Activated naive CD4-positive, alpha-beta T cell treated with anti-CD3 and anti-CD28 coated beads for 36 hours (primary cell): Measurements from ENCODE around the gene ADAM19. TPM values are rescaled to one million over a fixed set of nuclear protein-coding genes. Genes with fewer than 3 reads are reported as not detected.
"Not testable (repeated sequence)": the region's sequence is repeated elsewhere in the genome, so short reads cannot be mapped to it uniquely, and the experiment has no call there.

Source experiments
- CTCF ChIA-PET: fragments of 350-600 bp; sonication (Branson Sonifier 250); formaldehyde crosslinking; loops from one replicate; lab custom pipeline; 2021; ENCODE audit warnings: antibody characterized with exemption; lab: Charles Lee
- DNase-seq: peaks from one replicate; pipeline ENCODE4 v3.0.0-alpha.2; 2020
- H3K27ac Mint-ChIP-seq: one replicate; pipeline ENCODE4 v1.8.0; 2021; ENCODE audit warnings: mild to moderate bottlenecking, mixed read lengths
- H3K27me3 Mint-ChIP-seq: one replicate; pipeline ENCODE4 v1.8.0; 2021; ENCODE audit warnings: low read depth, mixed read lengths
- H3K36me3 Mint-ChIP-seq: one replicate; pipeline ENCODE4 v1.8.0; 2021; ENCODE audit warnings: low read depth, mixed read lengths
- H3K4me1 Mint-ChIP-seq: one replicate; pipeline ENCODE4 v1.8.0; 2021; ENCODE audit warnings: low read depth, mixed read lengths
- H3K4me3 Mint-ChIP-seq: one replicate; pipeline ENCODE4 v1.8.0; 2021; ENCODE audit warnings: mild to moderate bottlenecking, moderate library complexity, mixed read lengths
- H3K9me3 Mint-ChIP-seq: one replicate; pipeline ENCODE4 v1.8.0; 2021; ENCODE audit warnings: mixed read lengths
- intact Hi-C: fragments of 100-400 bp; cut with micrococcal nuclease; formaldehyde crosslinking; loops from one replicate; pipeline ENCODE4 v1.15.1; 2023
- total RNA-seq, 2 experiments: library from RNA; stranded (reverse); gene quantifications; one replicate each; pipeline ENCODE4 v1.2.3, GENCODE V29; 2021

The ADAM19 gene
- total RNA-seq, 2 experiments from 2014 or later = 37.3 to 39.3 TPM

DNA sequence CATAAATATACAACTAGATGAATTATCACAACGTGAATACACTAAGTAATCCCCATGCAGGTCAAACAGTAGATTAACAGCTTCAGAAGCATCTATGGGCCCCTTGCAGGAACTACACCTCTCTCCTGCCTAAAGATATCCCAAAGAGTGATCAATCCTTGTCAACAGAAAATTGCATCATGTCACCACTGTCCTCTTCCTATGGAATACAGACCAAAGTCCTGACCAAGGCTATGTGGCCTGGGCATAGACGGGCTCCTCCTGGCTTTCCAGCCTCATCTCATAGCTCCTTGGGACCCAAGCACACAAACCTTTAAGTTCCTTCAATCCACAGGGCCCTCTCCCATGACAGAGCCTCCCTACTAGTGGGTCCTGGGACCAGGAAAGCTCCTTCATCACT, 90.2 kb downstream of the ADAM19 start:
- DNase-seq = no peak
- H3K4me3 Mint-ChIP-seq = no peak overlapping the region
- peaks cover 3% of the 10 kb centered on the region for H3K4me1 Mint-ChIP-seq
- H3K27ac Mint-ChIP-seq = no peak overlapping the region
- CTCF ChIA-PET = interaction anchor here (0.7 to 2.0 kb wide), 4 partner anchors 9 to 258 kb away, joined by 3 to 9 read pairs (median 4); partner anchors contain the start of gene LSM11
- H3K9me3 Mint-ChIP-seq = peaks cover 2% of the 10 kb centered on the region
- H3K36me3 Mint-ChIP-seq = peaks cover 13% of the 10 kb centered on the region
- peaks cover 3% of the 10 kb centered on the region for H3K27me3 Mint-ChIP-seq
- intact Hi-C loops = no loop called here

DNA sequence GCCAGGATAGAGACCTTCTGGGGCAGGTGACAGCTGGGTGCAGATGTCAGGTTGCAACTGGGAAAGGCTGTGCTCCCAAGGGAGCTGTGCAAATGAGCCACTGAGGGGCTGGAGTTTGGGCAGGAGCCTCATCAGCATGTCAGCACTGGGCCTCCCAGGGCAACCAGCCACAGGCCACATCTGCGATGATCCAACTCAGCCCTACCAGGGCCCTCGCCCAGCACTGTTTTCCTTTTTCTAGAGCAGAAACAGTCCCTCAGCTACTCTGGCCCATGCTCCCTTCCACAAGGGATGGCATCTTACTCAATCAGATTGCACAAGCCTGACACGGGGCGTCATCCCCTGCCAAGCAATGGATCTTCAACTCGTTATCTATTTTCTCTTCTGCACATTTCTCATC, 90.8 kb downstream of the ADAM19 start:
- H3K4me1 Mint-ChIP-seq = peaks cover 3% of the 10 kb centered on the region
- CTCF ChIA-PET = interaction anchor here (1.0 to 2.0 kb wide), 3 partner anchors 9 to 13 kb away, joined by 3 to 9 read pairs (median 4); no protein-coding TSS in a partner anchor
- intact Hi-C loops = no loop called here
- no peak overlapping the region for H3K27ac Mint-ChIP-seq
- no peak for DNase-seq
- H3K9me3 Mint-ChIP-seq = peaks cover 2% of the 10 kb centered on the region
- peaks cover 3% of the 10 kb centered on the region for H3K27me3 Mint-ChIP-seq
- H3K4me3 Mint-ChIP-seq = no peak overlapping the region
- H3K36me3 Mint-ChIP-seq = peaks cover 15% of the 10 kb centered on the region

DNA sequence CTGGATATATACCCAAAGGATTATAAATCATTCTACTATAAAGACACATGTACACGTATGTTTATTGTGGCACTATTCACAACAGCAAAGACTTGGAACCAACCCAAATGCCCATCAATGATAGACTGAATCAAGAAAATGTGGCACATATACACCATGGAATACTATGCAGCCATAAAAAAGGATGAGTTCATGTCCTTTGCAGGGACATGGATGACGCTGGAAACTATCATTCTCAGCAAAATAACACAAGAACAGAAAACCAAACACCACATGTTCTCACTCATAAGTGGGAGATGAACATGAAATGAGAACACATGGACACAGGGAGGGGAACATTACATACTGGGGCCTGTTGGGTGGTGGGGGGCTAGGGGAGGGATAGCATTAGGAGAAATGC, 92.9 kb downstream of the ADAM19 start:
- H3K4me1 Mint-ChIP-seq, H3K27ac Mint-ChIP-seq, H3K9me3 Mint-ChIP-seq, H3K36me3 Mint-ChIP-seq, H3K27me3 Mint-ChIP-seq, H3K4me3 Mint-ChIP-seq, intact Hi-C loops, DNase-seq, CTCF ChIA-PET: not testable (repeated sequence)

DNA sequence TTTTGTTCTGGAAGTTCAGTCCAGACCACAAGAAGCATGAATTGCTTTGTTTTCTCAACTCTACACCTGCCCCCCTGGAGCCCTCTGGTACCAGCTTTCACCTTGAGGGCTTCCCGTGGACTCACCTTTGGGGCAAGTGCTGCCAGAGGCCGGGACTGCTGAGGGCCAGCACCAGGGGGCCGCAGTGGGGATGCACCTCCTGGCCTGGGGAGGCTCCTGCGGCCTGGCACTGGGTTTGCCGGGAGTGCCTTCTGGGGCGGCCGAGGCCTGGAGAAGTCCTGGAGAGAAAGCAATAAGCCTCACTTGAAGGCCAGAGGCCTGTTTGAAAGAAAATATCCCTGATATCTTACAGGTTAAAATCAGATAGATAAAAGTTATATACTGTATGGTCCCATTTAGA, 93.9 kb downstream of the ADAM19 start:
- no peak for DNase-seq
- Mint-ChIP-seq H3K4me3 (no peak overlapping the region), H3K4me1 (no peaks in the 10 kb centered on the region), H3K27me3 (peaks cover 3% of the 10 kb centered on the region), H3K27ac (no peak overlapping the region), H3K36me3 (peaks cover 6% of the 10 kb centered on the region), H3K9me3 (peaks cover 2% of the 10 kb centered on the region)
- intact Hi-C loops = no loop called here
- CTCF ChIA-PET = interaction anchor here (1.1 to 2.6 kb wide), 4 partner anchors 10 to 139 kb away, joined by 3 to 13 read pairs (median 4); no protein-coding TSS in a partner anchor

DNA sequence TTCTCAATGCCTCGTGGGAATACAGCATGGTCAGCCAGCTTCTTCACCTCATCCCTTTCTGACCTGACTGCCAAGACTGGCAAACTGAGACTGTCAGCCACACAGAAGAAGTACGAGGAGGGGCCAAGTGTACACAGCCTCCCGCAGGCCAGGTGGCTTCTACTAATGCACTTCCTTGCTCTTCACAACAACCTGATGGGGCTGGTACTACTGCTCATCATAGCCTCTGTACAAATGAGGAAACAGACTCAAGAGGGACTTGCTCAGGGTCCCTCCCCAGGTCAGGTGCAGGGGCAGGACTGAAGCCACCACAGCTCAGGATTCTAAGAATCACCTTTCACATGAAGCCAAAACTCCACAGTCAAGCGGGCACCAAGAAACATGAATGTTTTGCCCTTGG, 94.3 kb downstream of the ADAM19 start:
- CTCF ChIA-PET = interaction anchor here (1.1 to 2.6 kb wide), 4 partner anchors 10 to 139 kb away, joined by 3 to 13 read pairs (median 4); no protein-coding TSS in a partner anchor
- H3K36me3 Mint-ChIP-seq = peaks cover 6% of the 10 kb centered on the region
- DNase-seq = no peak
- H3K27ac Mint-ChIP-seq = no peak overlapping the region
- no peak overlapping the region for H3K4me3 Mint-ChIP-seq
- H3K9me3 Mint-ChIP-seq = peaks cover 2% of the 10 kb centered on the region
- H3K4me1 Mint-ChIP-seq = no peaks in the 10 kb centered on the region
- intact Hi-C loops = no loop called here
- H3K27me3 Mint-ChIP-seq = peaks cover 3% of the 10 kb centered on the region

DNA sequence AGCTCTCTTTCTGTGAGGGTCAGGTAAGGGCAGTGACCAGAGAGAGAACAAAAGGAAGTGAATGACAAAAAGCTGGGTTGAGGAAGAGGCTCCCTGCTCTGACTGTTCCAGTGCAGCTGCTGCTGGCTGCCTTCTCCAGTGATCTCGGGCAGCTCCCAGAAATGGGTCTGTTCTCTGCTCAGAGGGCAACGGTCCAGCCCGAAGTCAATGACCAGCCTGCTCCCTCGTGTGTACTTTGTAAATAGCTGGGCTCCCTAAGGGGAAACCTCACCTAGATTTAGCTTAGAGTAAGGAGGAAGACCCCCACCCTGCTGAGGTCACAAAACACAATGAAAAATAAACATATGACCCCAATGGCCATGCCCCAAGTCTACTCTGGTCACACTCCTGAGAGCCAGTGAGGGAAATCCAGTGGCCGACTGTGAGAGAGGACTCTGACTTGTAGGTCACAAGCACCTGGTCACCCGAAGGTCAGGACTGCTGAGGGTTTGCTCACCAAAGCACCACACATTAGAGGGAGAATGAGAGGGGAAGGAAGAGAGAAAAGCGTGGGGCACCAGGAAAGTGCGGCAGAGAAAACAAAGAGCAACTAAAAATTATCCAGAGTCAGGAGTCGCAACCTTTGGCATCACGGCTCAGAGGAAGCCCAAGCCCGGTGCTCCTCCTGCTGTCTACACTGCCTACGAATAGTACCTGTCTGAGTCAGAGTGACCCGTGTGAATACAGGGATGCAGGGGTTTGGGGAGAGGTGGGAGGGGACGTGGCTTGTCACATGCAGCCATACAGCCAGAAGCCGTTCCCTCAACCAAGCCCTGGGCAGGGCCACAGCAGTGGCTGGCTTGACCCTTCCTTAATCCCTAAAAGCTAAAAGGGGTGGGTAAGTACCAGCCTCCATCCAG, 95.7 kb downstream of the ADAM19 start:
- Mint-ChIP-seq H3K27ac (no peak overlapping the region), H3K4me1 (no peaks in the 10 kb centered on the region), H3K4me3 (no peak overlapping the region), H3K9me3 (peaks cover 2% of the 10 kb centered on the region), H3K36me3 (peaks cover 6% of the 10 kb centered on the region), H3K27me3 (no peaks in the 10 kb centered on the region)
- DNase-seq = no peak
- intact Hi-C loops = no loop called here
- CTCF ChIA-PET = interaction anchor here (0.9 to 2.6 kb wide), 7 partner anchors 8 to 239 kb away, joined by 3 to 13 read pairs (median 3); no protein-coding TSS in a partner anchor

DNA sequence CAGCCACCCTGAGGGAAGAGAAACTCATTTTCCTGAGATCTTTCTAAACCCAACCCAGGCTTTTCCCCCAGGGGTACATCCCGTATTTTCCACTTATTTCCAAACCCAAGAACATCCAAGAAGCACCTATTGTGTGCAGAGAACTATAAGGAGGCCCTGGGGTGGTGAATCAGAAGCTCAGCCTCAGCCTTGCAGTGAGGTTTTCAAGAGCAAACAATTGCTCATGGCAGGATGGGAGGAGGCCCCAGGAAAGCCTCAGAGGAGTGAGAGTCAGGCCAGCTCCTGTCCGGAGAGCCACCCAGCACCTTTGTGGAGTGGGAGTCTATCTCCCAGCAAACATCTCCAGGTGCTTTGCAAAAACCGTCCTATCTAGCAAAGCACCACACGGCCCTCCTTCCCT, 96.4 kb downstream of the ADAM19 start:
- CTCF ChIA-PET = interaction anchor here (1.0 to 2.6 kb wide), 4 partner anchors 8 to 151 kb away, joined by 3 to 13 read pairs (median 10); no protein-coding TSS in a partner anchor
- Mint-ChIP-seq H3K27me3 (no peaks in the 10 kb centered on the region), H3K36me3 (peaks cover 6% of the 10 kb centered on the region), H3K4me1 (no peaks in the 10 kb centered on the region), H3K9me3 (peaks cover 2% of the 10 kb centered on the region), H3K27ac (no peak overlapping the region), H3K4me3 (no peak overlapping the region)
- intact Hi-C loops = no loop called here
- DNase-seq = no peak

DNA sequence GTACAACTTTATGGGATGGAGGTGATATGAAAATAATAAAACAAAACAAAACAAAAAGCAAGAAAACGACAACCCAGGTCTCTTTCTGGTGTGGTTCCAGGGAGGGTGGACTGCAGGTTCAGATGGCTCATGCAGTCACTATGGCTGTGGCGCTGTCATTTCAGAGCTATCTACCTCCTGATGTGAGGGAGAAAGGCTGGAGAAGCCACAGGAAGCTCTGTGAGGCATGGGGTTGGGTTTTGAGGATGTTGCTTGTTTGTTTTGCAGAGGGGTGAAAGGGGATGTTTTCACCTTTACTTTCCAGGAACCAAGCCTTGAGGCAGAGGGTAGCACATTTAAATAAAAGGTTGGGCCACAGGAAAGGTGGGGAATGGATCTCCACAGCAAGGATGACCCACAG, 96.8 kb downstream of the ADAM19 start:
- Mint-ChIP-seq H3K27me3 (no peaks in the 10 kb centered on the region), H3K36me3 (peaks cover 6% of the 10 kb centered on the region), H3K4me1 (no peaks in the 10 kb centered on the region), H3K4me3 (no peak overlapping the region), H3K27ac (no peak overlapping the region), H3K9me3 (peaks cover 2% of the 10 kb centered on the region)
- CTCF ChIA-PET = interaction anchor here (1.0 to 2.1 kb wide), 3 partner anchors 11 to 151 kb away, joined by 3 to 11 read pairs (median 8); no protein-coding TSS in a partner anchor
- DNase-seq = no peak
- intact Hi-C loops = no loop called here

DNA sequence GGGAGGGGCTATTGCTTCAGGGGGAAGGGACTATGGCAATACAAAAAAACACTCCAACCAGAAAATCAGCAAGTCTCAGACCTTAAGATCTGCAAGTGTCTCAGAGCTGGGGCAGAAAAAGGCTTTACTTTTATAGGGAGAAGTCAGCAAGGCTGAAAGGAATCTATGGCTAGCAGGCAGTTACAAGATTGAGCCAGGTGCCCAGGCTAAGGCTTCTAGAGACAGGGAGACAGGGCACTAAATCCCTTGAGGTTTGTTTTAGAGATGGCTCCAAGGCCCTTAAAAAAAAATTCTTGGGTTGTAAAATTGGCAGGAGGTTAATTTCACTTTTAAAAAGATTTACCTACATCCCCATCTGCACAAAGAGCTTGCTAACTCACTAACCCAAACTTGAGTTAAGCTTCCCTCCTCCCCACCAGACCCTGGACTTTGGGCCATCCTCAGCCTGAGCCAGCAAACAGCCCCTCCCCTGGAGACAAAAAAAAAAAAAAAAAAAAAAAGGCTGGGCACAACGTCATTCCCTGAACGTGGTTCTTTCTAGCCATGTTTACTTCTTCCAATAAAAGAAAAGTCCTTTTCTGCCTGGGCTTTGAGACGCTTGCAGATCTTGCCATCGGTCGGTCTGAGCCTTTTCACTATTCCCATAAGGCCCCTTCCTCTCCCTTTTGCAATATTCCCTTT, 97.6 kb downstream of the ADAM19 start:
- CTCF ChIA-PET = interaction anchor here (1.0 to 2.1 kb wide), 8 partner anchors 18 to 346 kb away, joined by 3 to 11 read pairs (median 5); partner anchors contain the start of gene NIPAL4
- Mint-ChIP-seq H3K27ac (no peak overlapping the region), H3K9me3 (peaks cover 2% of the 10 kb centered on the region), H3K4me1 (no peaks in the 10 kb centered on the region), H3K36me3 (peaks cover 12% of the 10 kb centered on the region), H3K4me3 (no peak overlapping the region), H3K27me3 (no peaks in the 10 kb centered on the region)
- DNase-seq = no peak
- intact Hi-C loops = loop anchor here (1.0 kb wide), 4 partner anchors 46 to 265 kb away; partner anchors contain the start of gene LSM11

DNA sequence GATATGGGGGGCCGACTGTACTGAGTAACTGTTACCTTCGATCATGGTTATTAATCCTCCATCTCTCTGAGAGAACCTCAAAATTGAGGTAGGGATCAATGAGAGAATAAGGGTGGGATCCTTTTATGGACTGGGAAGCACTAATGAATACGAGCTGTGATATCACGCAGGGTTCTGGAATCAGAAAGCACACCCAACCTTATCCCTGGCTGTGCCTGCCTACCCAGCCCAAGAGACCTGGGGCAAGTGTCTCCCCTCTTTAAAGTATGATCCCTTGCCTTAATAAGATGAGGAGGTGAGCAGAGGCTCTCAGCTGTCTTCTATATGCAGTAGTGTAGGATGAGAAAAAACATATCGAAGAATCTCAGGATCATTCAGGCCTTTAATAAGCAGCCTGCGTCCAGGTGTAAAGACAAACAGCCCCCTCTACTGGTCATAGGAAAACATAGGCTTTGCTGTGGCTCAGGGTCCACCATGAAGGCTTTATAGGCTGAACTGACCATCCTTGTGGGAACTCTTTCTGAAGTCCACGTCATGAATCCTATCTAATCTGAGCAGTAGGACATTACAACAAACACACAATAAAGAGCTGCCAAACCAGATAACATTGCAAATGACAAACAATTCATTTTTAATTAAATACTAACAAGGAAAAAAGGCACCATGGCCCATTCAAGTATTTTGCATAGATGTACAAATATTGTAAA, 98.7 kb downstream of the ADAM19 start:
- H3K9me3 Mint-ChIP-seq = no peaks in the 10 kb centered on the region
- CTCF ChIA-PET = interaction anchor here (0.5 to 2.9 kb wide), 26 partner anchors 8 to 345 kb away, joined by 3 to 19 read pairs (median 4); partner anchors contain the start of gene NIPAL4
- intact Hi-C loops = loop anchor here (1.0 kb wide), 4 partner anchors 45 to 266 kb away; partner anchors contain the start of gene LSM11
- H3K4me1 Mint-ChIP-seq = no peaks in the 10 kb centered on the region
- no peak overlapping the region for H3K27ac Mint-ChIP-seq
- no peaks in the 10 kb centered on the region for H3K27me3 Mint-ChIP-seq
- H3K36me3 Mint-ChIP-seq = peaks cover 16% of the 10 kb centered on the region
- H3K4me3 Mint-ChIP-seq = no peak overlapping the region
- peak; percentile 59 for DNase-seq

DNA sequence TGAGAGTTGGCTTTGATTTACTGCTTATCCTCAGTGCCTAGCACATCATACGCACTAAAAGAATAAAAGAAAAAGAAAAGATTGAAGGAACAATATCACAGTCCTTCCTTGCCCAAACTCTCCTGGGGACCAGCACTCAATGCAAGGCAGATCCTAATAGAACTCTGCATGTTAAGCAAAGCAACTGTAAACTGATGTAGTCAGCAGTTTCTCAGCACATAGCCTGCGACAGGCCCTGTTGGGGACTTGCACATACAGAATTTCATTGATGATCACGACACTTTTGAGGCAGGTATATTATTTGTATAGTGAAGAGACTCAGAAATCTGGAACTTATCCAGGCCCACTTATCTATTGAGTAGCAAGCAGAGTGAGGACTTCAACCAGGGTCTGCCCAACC, 100.1 kb downstream of the ADAM19 start:
- CTCF ChIA-PET = interaction anchor here (1.0 to 2.9 kb wide), 6 partner anchors 9 to 148 kb away, joined by 3 to 19 read pairs (median 4); no protein-coding TSS in a partner anchor
- H3K27me3 Mint-ChIP-seq = no peaks in the 10 kb centered on the region
- no peaks in the 10 kb centered on the region for H3K9me3 Mint-ChIP-seq
- no peaks in the 10 kb centered on the region for H3K4me1 Mint-ChIP-seq
- H3K27ac Mint-ChIP-seq = no peak overlapping the region
- no peak for DNase-seq
- H3K4me3 Mint-ChIP-seq = no peak overlapping the region
- intact Hi-C loops = no loop called here
- H3K36me3 Mint-ChIP-seq = peaks cover 16% of the 10 kb centered on the region
